HepG2 (cell line): ENCODE data around the gene KLHL28. TPM values are rescaled to one million over a fixed set of nuclear protein-coding genes. Genes with fewer than 3 reads are reported as not detected.
A peak's percentile ranks its signal among the peaks of the same experiment; 100 is the strongest.

Experiments used
- ADNP ChIP-seq: sonication (generic); formaldehyde crosslinking; IDR thresholded peaks from 2 replicates; pipeline ENCODE4 v1.4.0; 2020; ENCODE audit warnings: missing genetic modification reagents
- CHD4 ChIP-seq: fragments of 200-600 bp; sonication (generic); IDR thresholded peaks from 2 replicates; pipeline ENCODE4 v1.7.0; 2017; ENCODE audit warnings: mild to moderate bottlenecking, low read length, borderline replicate concordance
- CSRNP1 ChIP-seq: sonication (generic); formaldehyde crosslinking; IDR thresholded peaks from 2 replicates; pipeline ENCODE4 v1.8.1; 2023; ENCODE audit warnings: mild to moderate bottlenecking, missing genetic modification reagents
- E2F1 ChIP-seq: sonication (generic); formaldehyde crosslinking; IDR thresholded peaks from 2 replicates; pipeline ENCODE4 v1.5.0; 2020; ENCODE audit warnings: missing genetic modification reagents
- HNF4G ChIP-seq, 2 experiments: sonication (generic) in 1 of 2; formaldehyde crosslinking in 1 of 2; IDR thresholded peaks; 2 replicates each; pipeline versions ENCODE4 v1.4.0 to v1.6.1; 2011 to 2020; ENCODE audit warnings: borderline replicate concordance in 2 of 2, low read depth in 2 of 2, mild to moderate bottlenecking in 2 of 2, low read length in 1 of 2, missing genetic modification reagents in 1 of 2, moderate library complexity in 1 of 2
- KLF11 ChIP-seq: IDR thresholded peaks from 2 replicates; pipeline ENCODE4 v1.6.1; 2016; ENCODE audit warnings: missing compliant biosample characterization
- KMT2A ChIP-seq: sonication (generic); formaldehyde crosslinking; IDR thresholded peaks from 2 replicates; pipeline ENCODE4 v1.4.0; 2020; ENCODE audit warnings: missing genetic modification reagents
- MNT ChIP-seq: fragments of 450-650 bp; IDR thresholded peaks from 2 replicates; pipeline ENCODE4 v1.6.1; 2016
- PITX1 ChIP-seq: sonication (generic); formaldehyde crosslinking; IDR thresholded peaks from 2 replicates; pipeline ENCODE4 v1.5.1; 2020; ENCODE audit warnings: mild to moderate bottlenecking, missing genetic modification reagents
- POLR2AphosphoS5 ChIP-seq: IDR thresholded peaks from 2 replicates; pipeline ENCODE4 v1.6.1; 2012; ENCODE audit warnings: low read depth, low read length
- RAD51 ChIP-seq: fragments of 450-650 bp; IDR thresholded peaks from 2 replicates; pipeline ENCODE4 v1.6.1; 2016; ENCODE audit warnings: borderline replicate concordance
- REPIN1 ChIP-seq: sonication (generic); formaldehyde crosslinking; IDR thresholded peaks from 2 replicates; pipeline ENCODE4 v1.8.0; 2022; ENCODE audit warnings: missing genetic modification reagents, low read depth, mild to moderate bottlenecking, borderline replicate concordance
- SPEN ChIP-seq: sonication (generic); formaldehyde crosslinking; IDR thresholded peaks from 2 replicates; pipeline ENCODE4 v1.5.1; 2020; ENCODE audit warnings: low read depth, mild to moderate bottlenecking, missing genetic modification reagents
- SRY ChIP-seq: sonication (generic); formaldehyde crosslinking; IDR thresholded peaks from 2 replicates; pipeline ENCODE4 v1.8.0; 2022; ENCODE audit warnings: mild to moderate bottlenecking, missing genetic modification reagents
- YY1 ChIP-seq: IDR thresholded peaks from 2 replicates; pipeline ENCODE4 v1.6.1; 2011; ENCODE audit warnings: low read length, low read depth, moderate library complexity, mild to moderate bottlenecking; ENCODE audit not compliant: insufficient read depth, insufficient replicate concordance
- ZNF20 ChIP-seq: sonication (generic); formaldehyde crosslinking; IDR thresholded peaks from 2 replicates; pipeline ENCODE4 v1.4.0; 2020; ENCODE audit warnings: mild to moderate bottlenecking, moderate library complexity, missing genetic modification reagents
- ZNF614 ChIP-seq: IDR thresholded peaks from 2 replicates; pipeline ENCODE4 v1.6.1; 2018; ENCODE audit warnings: missing biosample characterization, missing genetic modification reagents, inconsistent platforms, borderline replicate concordance
- ZNF713 ChIP-seq: sonication (generic); formaldehyde crosslinking; IDR thresholded peaks from 2 replicates; pipeline ENCODE4 v1.4.0; 2020; ENCODE audit warnings: mild to moderate bottlenecking, missing genetic modification reagents
- ZSCAN25 ChIP-seq: sonication (generic); formaldehyde crosslinking; IDR thresholded peaks from 2 replicates; pipeline ENCODE4 v1.8.0; 2022; ENCODE audit warnings: mild to moderate bottlenecking, missing genetic modification reagents
- polyA plus RNA-seq, 8 experiments: library from polyadenylated mRNA; depleted of rRNA in 3 of 8; stranded (reverse) in 7 of 8; unstranded in 1 of 8; fragments of >200 nt; fragmentation: Illumina TruSeq in 4 of 8; extraction: Trizol in 4 of 8; gene quantifications; 2 replicates each; pipeline versions ENCODE4 v1.2.1 to v1.2.3, GENCODE V29; 2011 to 2016; ENCODE audit warnings: low read depth in 4 of 8, missing spikeins in 1 of 8, mixed read lengths in 1 of 8; ENCODE audit not compliant: insufficient read depth in 1 of 8
- total RNA-seq, 5 experiments: library from RNA; depleted of rRNA; stranded (reverse); fragments of >200 nt; fragmentation: Illumina TruSeq; extraction: Trizol; gene quantifications; 2 replicates each; pipeline ENCODE4 v1.2.3, GENCODE V29; 2016; ENCODE audit warnings: low read depth in 1 of 5
- TF ChIP-seq, protein P1 (sequence below): sonication (generic); formaldehyde crosslinking; IDR thresholded peaks from 2 replicates; pipeline ENCODE4 v1.4.0; 2020; ENCODE audit warnings: missing genetic modification reagents, mild to moderate bottlenecking, borderline replicate concordance

Gene KLHL28
- total and polyA plus RNA-seq, 2 of the 13 experiments (the other 11 are each of a cell fraction or from before 2014, with no cell fraction given): 3.4 to 6.6 TPM

- TF ChIP-seq SPEN (CRISPR knock-in tag): peak; percentile 77
- TF ChIP-seq HNF4G (IDR thresholded peaks at IDR 0.05; ENCODE audit: borderline replicate concordance, low read depth, low read length): peak; percentile 74; the same call in 1 of the 2 replicates
- TF ChIP-seq HNF4G (CRISPR knock-in tag; IDR thresholded peaks at IDR 0.05; ENCODE audit: borderline replicate concordance, low read depth): peak; percentile 61; the same call in 1 of the 2 replicates
- peak; percentile 98 for TF ChIP-seq RAD51
- peak; percentile 59 for TF ChIP-seq PITX1 (CRISPR knock-in tag)
- peak; percentile 4; the same call in 1 of the 2 replicates for TF ChIP-seq KMT2A (CRISPR knock-in tag)
- TF ChIP-seq ADNP: no peak
- peak; percentile 15; the same call in 1 of the 2 replicates for TF ChIP-seq E2F1 (CRISPR knock-in tag)
- TF ChIP-seq KLF11 (CRISPR knock-in tag): no peak
- TF ChIP-seq ZSCAN25 (CRISPR knock-in tag): peak; percentile 80
- TF ChIP-seq MNT: peak; percentile 88
- TF ChIP-seq ZNF713: peak; percentile 74; the same call in 1 of the 2 replicates
- TF ChIP-seq REPIN1 (CRISPR knock-in tag): peak; percentile 25; the same call in 1 of the 2 replicates
- TF ChIP-seq ZNF20 (CRISPR knock-in tag): no peak
- peak; percentile 81 for TF ChIP-seq SRY (CRISPR knock-in tag)
- 0 out of 2 replicates have a peak, but pooled peaks have one; percentile 33 for TF ChIP-seq CSRNP1
- TF ChIP-seq ZNF614 (CRISPR knock-in tag): 0 out of 2 replicates have a peak, but pooled peaks have one; percentile 24
- TF ChIP-seq, protein P1, sequence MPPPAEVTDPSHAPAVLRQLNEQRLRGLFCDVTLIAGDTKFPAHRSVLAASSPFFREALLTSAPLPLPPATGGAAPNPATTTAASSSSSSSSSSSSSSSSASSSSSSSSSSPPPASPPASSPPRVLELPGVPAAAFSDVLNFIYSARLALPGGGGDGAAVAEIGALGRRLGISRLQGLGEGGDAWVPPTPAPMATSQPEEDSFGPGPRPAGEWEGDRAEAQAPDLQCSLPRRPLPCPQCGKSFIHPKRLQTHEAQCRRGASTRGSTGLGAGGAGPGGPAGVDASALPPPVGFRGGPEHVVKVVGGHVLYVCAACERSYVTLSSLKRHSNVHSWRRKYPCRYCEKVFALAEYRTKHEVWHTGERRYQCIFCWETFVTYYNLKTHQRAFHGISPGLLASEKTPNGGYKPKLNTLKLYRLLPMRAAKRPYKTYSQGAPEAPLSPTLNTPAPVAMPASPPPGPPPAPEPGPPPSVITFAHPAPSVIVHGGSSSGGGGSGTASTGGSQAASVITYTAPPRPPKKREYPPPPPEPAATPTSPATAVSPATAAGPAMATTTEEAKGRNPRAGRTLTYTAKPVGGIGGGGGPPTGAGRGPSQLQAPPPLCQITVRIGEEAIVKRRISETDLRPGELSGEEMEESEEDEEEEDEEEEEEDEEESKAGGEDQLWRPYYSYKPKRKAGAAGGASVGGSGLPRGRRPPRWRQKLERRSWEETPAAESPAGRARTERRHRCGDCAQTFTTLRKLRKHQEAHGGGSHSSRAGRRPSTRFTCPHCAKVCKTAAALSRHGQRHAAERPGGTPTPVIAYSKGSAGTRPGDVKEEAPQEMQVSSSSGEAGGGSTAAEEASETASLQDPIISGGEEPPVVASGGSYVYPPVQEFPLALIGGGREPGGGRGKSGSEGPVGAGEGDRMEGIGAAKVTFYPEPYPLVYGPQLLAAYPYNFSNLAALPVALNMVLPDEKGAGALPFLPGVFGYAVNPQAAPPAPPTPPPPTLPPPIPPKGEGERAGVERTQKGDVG (CRISPR knock-in tag): no peak
- no peak for TF ChIP-seq CHD4
- peak; percentile 97 for TF ChIP-seq POLR2AphosphoS5
- peak; percentile 92 for TF ChIP-seq YY1
Observed at GRCh38 chr14:44961554-44962333, at the start of gene KLHL28, which contains the start of gene TOGARAM1 (continued).
